Activated CD8-positive, alpha-beta memory T cell treated with anti-CD3 and anti-CD28 coated beads for 1 hour (primary cell): ENCODE measurements around the gene GCKR.

Source experiments
- DNase-seq, 2 donors: peaks; one replicate each; pipeline ENCODE4 v3.0.0-alpha.2; 2020; ENCODE audit warnings: low read depth in 1 of 2; ENCODE audit errors: extremely low read depth in 1 of 2

Gene GCKR

DNA sequence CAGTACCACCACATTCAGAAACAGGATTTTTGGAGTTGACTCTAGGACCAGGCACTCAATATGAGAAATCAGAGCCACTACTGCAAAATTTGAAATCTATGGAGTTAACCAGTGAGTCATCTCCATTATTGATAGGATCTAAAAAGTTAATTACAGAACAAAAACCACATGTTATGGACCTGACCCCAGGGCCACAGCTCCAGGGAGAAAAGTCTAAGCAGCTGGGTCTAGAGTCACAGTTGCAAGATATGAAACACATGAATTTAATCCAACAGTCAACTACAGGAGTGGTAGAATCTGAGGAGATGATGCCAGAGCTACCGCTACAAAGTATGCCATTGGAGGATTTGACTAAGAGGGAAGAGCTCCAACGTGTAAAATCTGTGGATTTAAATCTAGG lies 72.8 kb downstream of the GCKR start:
- DNase-seq = no peak

DNA sequence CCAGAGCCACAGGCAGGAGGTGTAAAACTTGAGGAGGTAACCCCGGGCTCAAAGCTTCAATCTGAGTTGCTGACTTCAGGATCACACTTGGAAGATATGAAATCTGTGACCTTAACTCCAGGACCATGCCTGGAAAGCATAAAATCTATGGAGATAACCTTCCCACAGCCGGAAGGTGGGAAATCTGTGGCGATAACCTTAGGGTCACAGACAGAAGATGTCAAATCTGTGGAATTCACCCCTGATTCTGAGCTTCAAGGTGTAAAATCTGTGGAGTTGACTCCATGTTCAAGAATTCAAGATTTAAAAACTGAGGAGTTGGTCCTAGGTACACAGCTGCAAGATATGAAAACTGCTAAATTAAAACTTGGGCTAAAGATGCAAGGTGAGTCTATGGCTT lies 74.6 kb downstream of the GCKR start:
- DNase-seq = no peak

DNA sequence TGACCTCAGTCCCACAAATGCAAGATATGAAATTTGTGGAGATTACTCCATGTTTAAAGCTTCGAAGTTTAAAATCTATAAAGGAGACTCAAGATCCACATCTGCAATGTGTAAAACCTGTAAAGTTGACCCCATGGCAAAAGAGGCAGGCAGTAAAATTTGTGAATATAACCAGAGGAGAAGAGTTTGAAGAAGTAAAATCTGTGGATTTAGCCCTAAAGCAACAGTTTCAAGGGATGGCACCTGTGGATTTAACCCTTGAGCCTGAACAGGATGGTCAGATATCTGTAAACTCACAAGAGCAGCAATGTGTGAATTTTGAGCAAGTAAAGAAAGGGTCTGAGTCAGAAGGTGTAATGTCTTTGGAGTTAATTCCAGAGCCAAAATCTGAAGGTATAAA lies 75.0 kb downstream of the GCKR start:
- DNase-seq = no peak

DNA sequence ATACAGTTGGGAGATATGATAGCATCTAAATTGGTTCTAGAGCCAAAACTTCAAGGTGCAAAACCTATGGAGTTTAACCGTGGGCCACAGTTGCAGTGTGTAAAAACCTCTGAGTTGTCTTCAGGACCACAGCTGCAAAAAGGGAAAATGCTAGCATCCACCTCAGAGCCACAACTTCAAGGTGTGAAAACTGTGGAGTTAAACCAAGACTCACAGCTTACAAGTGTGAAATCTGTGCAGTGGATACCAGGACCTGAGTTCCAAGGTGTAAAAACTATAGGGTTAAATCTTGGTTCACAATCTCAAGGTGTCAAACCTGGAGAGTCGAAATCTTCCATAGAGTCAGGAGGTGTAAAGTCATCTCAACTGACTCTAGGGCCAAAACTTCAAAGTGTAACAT lies 75.8 kb downstream of the GCKR start:
- DNase-seq = no peak

DNA sequence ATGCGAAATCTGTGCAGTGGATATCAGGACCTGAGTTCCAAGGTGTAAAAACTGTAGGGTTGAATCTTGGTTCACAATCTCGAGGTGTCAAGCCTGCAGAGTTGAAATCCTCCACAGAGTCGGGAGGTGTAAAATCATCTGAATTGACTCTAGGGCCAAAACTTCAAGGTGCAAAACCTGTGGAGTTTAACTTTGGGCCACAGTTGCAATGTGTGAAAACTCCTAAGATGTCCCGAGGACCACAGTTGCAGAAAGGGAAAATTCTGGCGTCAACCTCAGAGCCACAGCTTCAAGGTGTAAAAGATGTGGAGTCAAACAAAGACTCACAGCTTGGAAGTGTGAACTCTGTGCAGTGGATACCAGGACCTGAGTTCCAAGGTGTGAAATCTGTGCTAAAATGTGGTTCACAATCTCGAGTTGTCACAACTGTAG lies 76.4 kb downstream of the GCKR start:
- DNase-seq = no peak
